Calu3 (cell line): ENCODE results near the gene HECW1. TPM values are rescaled to one million over a fixed set of nuclear protein-coding genes. Genes with fewer than 3 reads are reported as not detected.

Experiments
- BruUV-seq: library from RNA; stranded (reverse); fragments of 400-500 nt; replicated peaks from 2 replicates; lab custom pipeline; 2021; lab: Mats Ljungman, UMichigan
- CTCF ChIA-PET: fragments of 300-600 bp; sonication (Branson Sonifier 250); formaldehyde crosslinking; loops from one replicate; lab custom pipeline; 2022; ENCODE audit warnings: antibody characterized with exemption; lab: Charles Lee
- DNase-seq: peaks from one replicate; pipeline ENCODE4 v3.0.0; 2022
- H3K27ac Mint-ChIP-seq: one replicate; pipeline ENCODE4 v1.8.0; 2022; ENCODE audit warnings: mixed read lengths; ENCODE audit not compliant: unreplicated experiment
- H3K27me3 Mint-ChIP-seq: one replicate; pipeline ENCODE4 v1.8.0; 2022; ENCODE audit warnings: mixed read lengths; ENCODE audit not compliant: unreplicated experiment
- H3K36me3 Mint-ChIP-seq: one replicate; pipeline ENCODE4 v1.8.0; 2022; ENCODE audit warnings: mild to moderate bottlenecking, moderate library complexity, mixed read lengths; ENCODE audit not compliant: insufficient read depth, unreplicated experiment
- H3K4me1 Mint-ChIP-seq: one replicate; pipeline ENCODE4 v1.8.0; 2022; ENCODE audit warnings: mild to moderate bottlenecking, low read depth, mixed read lengths; ENCODE audit not compliant: unreplicated experiment
- H3K4me3 Mint-ChIP-seq: one replicate; pipeline ENCODE4 v1.8.0; 2022; ENCODE audit warnings: mild to moderate bottlenecking, low read depth, moderate library complexity, mixed read lengths; ENCODE audit not compliant: unreplicated experiment
- H3K9me3 Mint-ChIP-seq: one replicate; pipeline ENCODE4 v1.8.0; 2022; ENCODE audit warnings: low read depth, mixed read lengths; ENCODE audit not compliant: unreplicated experiment
- intact Hi-C: fragments of 100-400 bp; cut with micrococcal nuclease; formaldehyde crosslinking; loops from one replicate; pipeline ENCODE4 v1.10.0; 2022; ENCODE audit not compliant: unreplicated experiment
- total RNA-seq: library from RNA; stranded (reverse); gene quantifications from 2 replicates; pipeline ENCODE4 v1.2.3, GENCODE V29; 2022
- TF ChIP-seq, protein P1 (sequence below): fragments of 200-600 bp; IDR thresholded peaks from one replicate; pipeline ENCODE4 v1.8.0; 2022; ENCODE audit warnings: antibody characterized with exemption; ENCODE audit not compliant: unreplicated experiment

Gene HECW1
- total RNA-seq, 1 experiment from 2014 or later: 0.33 TPM

DNA sequence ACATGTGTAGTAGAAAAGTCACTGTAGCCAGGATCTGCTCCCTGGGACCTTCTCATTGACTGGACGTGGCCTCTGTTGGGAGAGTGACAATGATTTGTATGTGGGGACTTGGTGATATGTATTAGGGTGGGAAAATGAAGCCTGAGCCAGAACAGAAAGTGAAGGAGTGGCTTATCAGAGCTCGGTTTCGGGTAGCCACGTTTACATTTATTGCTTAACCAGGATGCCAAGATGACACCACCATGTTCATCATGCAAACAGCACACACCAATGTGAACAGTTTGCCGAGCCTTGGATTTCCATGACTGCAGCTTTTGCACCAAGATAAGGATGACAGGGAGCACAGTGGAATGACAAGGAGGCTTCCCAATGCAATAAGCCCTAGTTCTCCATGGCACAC is 357.7 kb downstream of the HECW1 start:
- Mint-ChIP-seq H3K4me1 (no peaks in the 10 kb centered on the region), H3K27me3 (no peaks in the 10 kb centered on the region), H3K4me3 (no peak overlapping the region), H3K9me3 (no peaks in the 10 kb centered on the region), H3K27ac (no peak overlapping the region), H3K36me3 (peaks cover 5% of the 10 kb centered on the region)
- BruUV-seq: no TSS peak
- intact Hi-C loops: no loop called here
- TF ChIP-seq, protein P1, sequence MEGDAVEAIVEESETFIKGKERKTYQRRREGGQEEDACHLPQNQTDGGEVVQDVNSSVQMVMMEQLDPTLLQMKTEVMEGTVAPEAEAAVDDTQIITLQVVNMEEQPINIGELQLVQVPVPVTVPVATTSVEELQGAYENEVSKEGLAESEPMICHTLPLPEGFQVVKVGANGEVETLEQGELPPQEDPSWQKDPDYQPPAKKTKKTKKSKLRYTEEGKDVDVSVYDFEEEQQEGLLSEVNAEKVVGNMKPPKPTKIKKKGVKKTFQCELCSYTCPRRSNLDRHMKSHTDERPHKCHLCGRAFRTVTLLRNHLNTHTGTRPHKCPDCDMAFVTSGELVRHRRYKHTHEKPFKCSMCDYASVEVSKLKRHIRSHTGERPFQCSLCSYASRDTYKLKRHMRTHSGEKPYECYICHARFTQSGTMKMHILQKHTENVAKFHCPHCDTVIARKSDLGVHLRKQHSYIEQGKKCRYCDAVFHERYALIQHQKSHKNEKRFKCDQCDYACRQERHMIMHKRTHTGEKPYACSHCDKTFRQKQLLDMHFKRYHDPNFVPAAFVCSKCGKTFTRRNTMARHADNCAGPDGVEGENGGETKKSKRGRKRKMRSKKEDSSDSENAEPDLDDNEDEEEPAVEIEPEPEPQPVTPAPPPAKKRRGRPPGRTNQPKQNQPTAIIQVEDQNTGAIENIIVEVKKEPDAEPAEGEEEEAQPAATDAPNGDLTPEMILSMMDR: no peak
- DNase-seq: no peak
- CTCF ChIA-PET: no interaction called here

DNA sequence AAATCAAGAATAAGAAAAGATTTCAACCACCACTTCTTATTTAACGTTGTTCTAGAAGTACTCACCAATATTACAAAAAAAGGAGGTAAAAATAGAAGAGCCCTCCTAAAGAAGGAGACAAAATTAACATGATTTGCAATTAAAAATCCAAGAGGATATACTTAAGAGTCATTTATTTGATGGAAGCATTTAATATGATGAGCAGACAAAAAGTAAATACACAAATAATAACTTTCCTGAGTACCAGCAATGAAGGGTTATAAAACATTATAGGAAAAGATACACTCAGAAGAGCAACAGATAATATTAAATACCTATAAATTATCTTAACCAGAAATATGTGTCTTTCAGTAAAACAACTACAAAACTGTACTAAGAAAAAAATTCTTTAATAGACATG is 363.5 kb downstream of the HECW1 start:
- no peak overlapping the region for H3K27ac Mint-ChIP-seq
- H3K4me1 Mint-ChIP-seq: peaks cover 25% of the 10 kb centered on the region
- intact Hi-C loops: loop anchor here (5.0 kb wide), 1 partner anchor 534 kb away; no protein-coding TSS in a partner anchor
- CTCF ChIA-PET: no interaction called here
- no TSS peak for BruUV-seq
- H3K36me3 Mint-ChIP-seq: peaks cover 5% of the 10 kb centered on the region
- DNase-seq: no peak
- H3K27me3 Mint-ChIP-seq: no peaks in the 10 kb centered on the region
- no peaks in the 10 kb centered on the region for H3K9me3 Mint-ChIP-seq
- H3K4me3 Mint-ChIP-seq: no peak overlapping the region
- TF ChIP-seq, protein P1: no peak

DNA sequence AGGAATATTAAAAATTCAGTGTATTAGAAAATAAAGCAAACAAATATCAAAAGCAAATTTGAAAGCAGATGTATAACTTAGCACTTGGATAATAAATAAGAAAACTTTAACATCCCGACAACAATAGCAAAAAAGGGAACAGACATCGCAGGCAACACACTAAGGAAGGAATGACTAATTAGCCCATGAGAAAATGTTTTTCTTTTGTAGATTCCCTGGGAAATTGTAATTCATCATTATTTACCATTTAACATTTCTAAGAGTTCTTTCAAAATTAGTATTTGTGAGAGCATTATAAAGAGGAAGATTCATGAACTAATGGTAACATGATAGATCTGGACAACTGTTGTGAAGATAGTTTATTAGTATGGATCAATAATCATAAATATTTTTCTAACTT is 364.4 kb downstream of the HECW1 start:
- no peak overlapping the region for H3K27ac Mint-ChIP-seq
- no peak overlapping the region for H3K4me3 Mint-ChIP-seq
- CTCF ChIA-PET: no interaction called here
- TF ChIP-seq, protein P1: no peak
- no peak for DNase-seq
- intact Hi-C loops: loop anchor here (5.0 kb wide), 1 partner anchor 535 kb away; no protein-coding TSS in a partner anchor
- peaks cover 30% of the 10 kb centered on the region for H3K4me1 Mint-ChIP-seq
- no peaks in the 10 kb centered on the region for H3K9me3 Mint-ChIP-seq
- no peaks in the 10 kb centered on the region for H3K27me3 Mint-ChIP-seq
- BruUV-seq: no TSS peak
- peaks cover 4% of the 10 kb centered on the region for H3K36me3 Mint-ChIP-seq

DNA sequence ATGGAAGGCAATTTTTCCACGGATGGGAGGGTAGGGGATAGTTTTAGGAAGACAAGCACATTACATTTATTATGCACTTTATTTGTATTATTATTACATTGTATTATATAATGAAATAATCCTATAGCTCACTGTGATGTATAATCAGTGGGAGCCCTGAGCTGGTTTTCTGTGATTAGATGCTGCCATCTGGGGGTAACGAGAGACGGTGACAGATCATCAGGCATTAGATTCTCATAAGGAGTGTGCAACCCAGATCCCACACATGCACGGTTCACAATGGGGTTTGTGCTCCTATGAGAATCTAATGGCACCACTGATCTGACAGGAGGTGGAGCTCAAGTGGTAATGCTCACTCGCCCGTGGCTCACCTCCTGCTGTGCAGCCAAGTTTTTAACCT is 366.6 kb downstream of the HECW1 start:
- no peak for DNase-seq
- CTCF ChIA-PET: interaction anchor here (0.9 to 1.1 kb wide), 4 partner anchors 16 to 218 kb away, joined by 3 to 5 read pairs (median 4); partner anchors contain the start of gene STK17A
- H3K4me1 Mint-ChIP-seq: peaks cover 50% of the 10 kb centered on the region
- no TSS peak for BruUV-seq
- no peak overlapping the region for H3K27ac Mint-ChIP-seq
- H3K36me3 Mint-ChIP-seq: no peaks in the 10 kb centered on the region
- intact Hi-C loops: loop anchor here (5.0 kb wide), 1 partner anchor 537 kb away; no protein-coding TSS in a partner anchor
- no peaks in the 10 kb centered on the region for H3K9me3 Mint-ChIP-seq
- TF ChIP-seq, protein P1: peak; percentile 9
- H3K4me3 Mint-ChIP-seq: no peak overlapping the region
- no peaks in the 10 kb centered on the region for H3K27me3 Mint-ChIP-seq
